ENCODE results near the gene FAM135A. TPM values are rescaled to one million over a fixed set of nuclear protein-coding genes. Genes with fewer than 3 reads are reported as not detected.

Gene FAM135A
- total and polyA plus RNA-seq, 2 of the 8 experiments (the other 6 are each of a cell fraction or from before 2014, with no cell fraction given): 17.4 to 35.7 TPM

GRCh38 chr6:70566751-70567382, 153.6 kb downstream of the FAM135A start, which contains the start of gene SDHAF4 (continued):
- TF ChIP-seq, protein P1, sequence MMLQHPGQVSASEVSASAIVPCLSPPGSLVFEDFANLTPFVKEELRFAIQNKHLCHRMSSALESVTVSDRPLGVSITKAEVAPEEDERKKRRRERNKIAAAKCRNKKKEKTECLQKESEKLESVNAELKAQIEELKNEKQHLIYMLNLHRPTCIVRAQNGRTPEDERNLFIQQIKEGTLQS (IDR thresholded peaks at IDR 0.05; ENCODE audit: insufficient read depth, low read depth, low read length): no peak
- TF ChIP-seq CHD2 (IDR thresholded peaks at IDR 0.05; ENCODE audit: low read length): no peak
- TF ChIP-seq CREB1 (IDR thresholded peaks at IDR 0.05): no peak
- TF ChIP-seq CTBP2 (IDR thresholded peaks at IDR 0.05; ENCODE audit: borderline replicate concordance, insufficient read depth, insufficient read length, low read length): no peak
- no peak for TF ChIP-seq EGR1 (IDR thresholded peaks at IDR 0.05; ENCODE audit: borderline replicate concordance, low read depth, low read length)
- TF ChIP-seq ZNF274 (IDR thresholded peaks at IDR 0.05; ENCODE audit: borderline replicate concordance, extremely low read depth, low read length): no peak
- peak; percentile 70 for TF ChIP-seq NRF1 (IDR thresholded peaks at IDR 0.05; ENCODE audit: low read depth, low read length)
- TF ChIP-seq ASH2L (IDR thresholded peaks at IDR 0.05; ENCODE audit: low read length): peak; percentile 88
- no peak for TF ChIP-seq FOSL1 (IDR thresholded peaks at IDR 0.05; ENCODE audit: insufficient read depth, low read depth, low read length)
- TF ChIP-seq SP2 (IDR thresholded peaks at IDR 0.05; ENCODE audit: low read length): no peak
- no peak for TF ChIP-seq GABPA (IDR thresholded peaks at IDR 0.05; ENCODE audit: borderline replicate concordance, insufficient read depth, low read length)
- peak; percentile 69 for TF ChIP-seq RBBP5 (IDR thresholded peaks at IDR 0.05; ENCODE audit: borderline replicate concordance, low read depth, low read length)
- no peak for TF ChIP-seq RXRA (IDR thresholded peaks at IDR 0.05; ENCODE audit: insufficient read depth, low read depth, low read length)
- no peak for TF ChIP-seq SP1 (IDR thresholded peaks at IDR 0.05; ENCODE audit: low read depth, low read length)
- peak; percentile 79 for TF ChIP-seq TAF1 (IDR thresholded peaks at IDR 0.05; ENCODE audit: low read depth, low read length)
- no peak for TF ChIP-seq GTF2F1 (IDR thresholded peaks at IDR 0.05; ENCODE audit: borderline replicate concordance, low read depth, low read length)
- peak; percentile 71 for TF ChIP-seq TBP (IDR thresholded peaks at IDR 0.05; ENCODE audit: low read depth, low read length)
- TF ChIP-seq POU5F1 (IDR thresholded peaks at IDR 0.05; ENCODE audit: low read depth, low read length): no peak
- no peak for TF ChIP-seq SRF (IDR thresholded peaks at IDR 0.05; ENCODE audit: low read depth, low read length)
- TF ChIP-seq KDM5A (IDR thresholded peaks at IDR 0.05; ENCODE audit: low read length): 0 out of 2 replicates have a peak, but pooled peaks have one; percentile 6
- no peak for TF ChIP-seq CBX5 (IDR thresholded peaks at IDR 0.05; ENCODE audit: low read depth, low read length)
- TF ChIP-seq JUN (IDR thresholded peaks at IDR 0.05; ENCODE audit: low read depth, low read length): no peak
- TF ChIP-seq HDAC2 (IDR thresholded peaks at IDR 0.05; ENCODE audit: borderline replicate concordance in 1 of 2, low read depth in 2 of 2, low read length in 2 of 2): 0 out of 4 replicates have a peak, but pooled peaks have one; percentile 14 to 36
- TF ChIP-seq JUND (IDR thresholded peaks at IDR 0.05; ENCODE audit: low read length): no peak
- peak; percentile 95 for TF ChIP-seq POLR2AphosphoS5 (IDR thresholded peaks at IDR 0.05; ENCODE audit: low read depth, low read length)
- TF ChIP-seq TEAD4 (IDR thresholded peaks at IDR 0.05; ENCODE audit: low read depth, low read length): no peak

All from H1 (cell line).